HepG2 (cell line): ENCODE data around the gene PHF23. TPM values are rescaled to one million over a fixed set of nuclear protein-coding genes. Genes with fewer than 3 reads are reported as not detected.

Experiments
- FOXA3 ChIP-seq: IDR thresholded peaks from 2 replicates; pipeline ENCODE4 v1.6.1; 2016; ENCODE audit warnings: missing genetic modification reagents, missing compliant biosample characterization
- JARID2 ChIP-seq: sonication (generic); formaldehyde crosslinking; IDR thresholded peaks from 2 replicates; pipeline ENCODE4 v1.8.1; 2023; ENCODE audit warnings: missing genetic modification reagents, inconsistent platforms; ENCODE audit not compliant: insufficient replicate concordance
- JUNB ChIP-seq: sonication (generic); formaldehyde crosslinking; IDR thresholded peaks from 2 replicates; pipeline ENCODE4 v1.8.0; 2022; ENCODE audit warnings: missing genetic modification reagents, mild to moderate bottlenecking, borderline replicate concordance
- NONO ChIP-seq, 2 experiments: fragments of 450-650 bp in 1 of 2; sonication (generic) in 1 of 2; formaldehyde crosslinking in 1 of 2; IDR thresholded peaks in 1 of 2; conservative IDR thresholded peaks in 1 of 2; 2 replicates each; pipeline versions ENCODE4 v1.6.1 to v1.8.0; 2017 to 2022; ENCODE audit warnings: mild to moderate bottlenecking in 1 of 2, missing genetic modification reagents in 1 of 2, moderate library complexity in 1 of 2
- ZBTB25 ChIP-seq: IDR thresholded peaks from 2 replicates; pipeline ENCODE4 v1.6.1; 2018; ENCODE audit warnings: missing genetic modification reagents
- ZBTB40 ChIP-seq, 2 experiments: fragments of 450-650 bp in 1 of 2; sonication (generic) in 1 of 2; formaldehyde crosslinking in 1 of 2; IDR thresholded peaks; 2 replicates each; pipeline versions ENCODE4 v1.6.1 to v1.8.0; 2016 to 2022; ENCODE audit warnings: antibody characterized with exemption in 1 of 2, mild to moderate bottlenecking in 1 of 2, missing genetic modification reagents in 1 of 2
- ZNF331 ChIP-seq: sonication (generic); formaldehyde crosslinking; IDR thresholded peaks from 2 replicates; pipeline ENCODE4 v1.4.0; 2020; ENCODE audit warnings: missing genetic modification reagents
- ZNF382 ChIP-seq: sonication (generic); formaldehyde crosslinking; IDR thresholded peaks from 2 replicates; pipeline ENCODE4 v1.5.0; 2020; ENCODE audit warnings: missing genetic modification reagents, mild to moderate bottlenecking, borderline replicate concordance
- ZNF512B ChIP-seq: sonication (generic); formaldehyde crosslinking; IDR thresholded peaks from 2 replicates; pipeline ENCODE4 v1.5.1; 2020; ENCODE audit warnings: missing genetic modification reagents, mild to moderate bottlenecking, borderline replicate concordance
- ZNF543 ChIP-seq: sonication (generic); formaldehyde crosslinking; IDR thresholded peaks from 2 replicates; pipeline ENCODE4 v1.4.0; 2020; ENCODE audit warnings: mild to moderate bottlenecking, missing genetic modification reagents
- ZNF615 ChIP-seq: sonication (generic); formaldehyde crosslinking; IDR thresholded peaks from 2 replicates; pipeline ENCODE4 v1.5.0; 2020; ENCODE audit warnings: mild to moderate bottlenecking, missing genetic modification reagents, borderline replicate concordance
- ZNF691 ChIP-seq: sonication (generic); formaldehyde crosslinking; IDR thresholded peaks from 2 replicates; pipeline ENCODE4 v1.4.0; 2020; ENCODE audit warnings: missing genetic modification reagents, low read depth, mild to moderate bottlenecking, borderline replicate concordance
- ZNF773 ChIP-seq: sonication (generic); formaldehyde crosslinking; IDR thresholded peaks from 2 replicates; pipeline ENCODE4 v1.4.0; 2020; ENCODE audit warnings: missing genetic modification reagents, borderline replicate concordance
- polyA plus RNA-seq, 8 experiments: library from polyadenylated mRNA; depleted of rRNA in 3 of 8; stranded (reverse) in 7 of 8; unstranded in 1 of 8; fragments of >200 nt; fragmentation: Illumina TruSeq in 4 of 8; extraction: Trizol in 4 of 8; gene quantifications; 2 replicates each; pipeline versions ENCODE4 v1.2.1 to v1.2.3, GENCODE V29; 2011 to 2016; ENCODE audit warnings: low read depth in 4 of 8, missing spikeins in 1 of 8, mixed read lengths in 1 of 8; ENCODE audit not compliant: insufficient read depth in 1 of 8
- total RNA-seq, 5 experiments: library from RNA; depleted of rRNA; stranded (reverse); fragments of >200 nt; fragmentation: Illumina TruSeq; extraction: Trizol; gene quantifications; 2 replicates each; pipeline ENCODE4 v1.2.3, GENCODE V29; 2016; ENCODE audit warnings: low read depth in 1 of 5

The PHF23 gene
- total and polyA plus RNA-seq, 2 of the 13 experiments (the other 11 are each of a cell fraction or from before 2014, with no cell fraction given) = 27.6 to 33.2 TPM

- no peak for TF ChIP-seq ZNF691
- peak; percentile 58; the same call in 1 of the 2 replicates for TF ChIP-seq ZBTB25
- no peak; the same call in 1 of the 2 replicates for TF ChIP-seq ZNF615 (CRISPR knock-in tag)
- peak; percentile 75 for TF ChIP-seq FOXA3 (CRISPR knock-in tag)
- 0 out of 2 replicates have a peak, but pooled peaks have one; percentile 43 for TF ChIP-seq ZNF543 (CRISPR knock-in tag)
- no peak for TF ChIP-seq NONO (IDR thresholded peaks at IDR 0.05)
- TF ChIP-seq NONO (CRISPR knock-in tag; conservative IDR thresholded peaks at IDR 0.05) = peak; percentile 69; the same call in 1 of the 2 replicates
- TF ChIP-seq ZNF331 (CRISPR knock-in tag) = peak; percentile 49; the same call in 1 of the 2 replicates
- no peak for TF ChIP-seq JARID2 (CRISPR knock-in tag)
- TF ChIP-seq JUNB (CRISPR knock-in tag) = no peak
- no peak for TF ChIP-seq ZBTB40 (IDR thresholded peaks at IDR 0.05)
- 0 out of 2 replicates have a peak, but pooled peaks have one; percentile 56 for TF ChIP-seq ZBTB40 (CRISPR knock-in tag; IDR thresholded peaks at IDR 0.05)
- TF ChIP-seq ZNF382 = no peak
- TF ChIP-seq ZNF512B = 0 out of 2 replicates have a peak, but pooled peaks have one; percentile 23
- TF ChIP-seq ZNF773 = no peak
These were observed 3.6 kb upstream of the PHF23 start (continued) for GRCh38 chr17:7242717-7243452.
